Pancreas (tissue), 10 donors: Measurements from ENCODE around the gene CNOT11. TPM values are rescaled to one million over a fixed set of nuclear protein-coding genes. Genes with fewer than 3 reads are reported as not detected.
"Not testable (repeated sequence)": the region's sequence is repeated elsewhere in the genome, so short reads cannot be mapped to it uniquely, and the experiment has no call there.

ENCODE experiments used
- ATAC-seq, 4 donors: fragments of 200-7000 bp; cut with Tn5 transposase; one replicate each; pipeline versions ENCODE4 v1.8.0 to v1.9.1; 2020; ENCODE audit warnings: mild to moderate bottlenecking in 4 of 4, moderate library complexity in 4 of 4
- DNase-seq, 6 donors: peaks; one replicate each; pipeline ENCODE4 v3.0.0-alpha.2; 2020
- FAIRE-seq: peaks from 2 replicates; lab custom pipeline; 2012; peaks lifted over from hg19 to GRCh38; lab: Jason Lieb, UNC
- H3K27ac ChIP-seq, 4 donors: fragments of 200-600 bp; sonication (generic); 1 replicate in 3 of 4; 2 replicates in 1 of 4; pipeline versions ENCODE4 v1.5.0 to v1.8.0; 2020
- H3K27me3 ChIP-seq, 4 donors: fragments of 200-600 bp; one replicate each; pipeline ENCODE4 v1.8.0; 2021
- H3K36me3 ChIP-seq, 3 donors: fragments of 200-600 bp; sonication (generic) in 1 of 3; one replicate each; pipeline versions ENCODE4 v1.5.0 to v1.8.0; 2020 to 2021
- H3K4me1 ChIP-seq, 3 donors: fragments of 200-600 bp; one replicate each; pipeline ENCODE4 v1.8.0; 2021
- H3K4me3 ChIP-seq, 4 donors: fragments of 200-600 bp; sonication (generic) in 2 of 4; one replicate each; pipeline versions ENCODE4 v1.5.0 to v1.8.0; 2020 to 2021
- H3K9me3 ChIP-seq, 4 donors: fragments of 200-600 bp; one replicate each; pipeline ENCODE4 v1.8.0; 2021
- WGBS, 2 donors: extraction: QIAGEN DNeasy Blood & Tissue Kit; methylation state at CpG; one replicate each; pipeline ENCODE4 v1.1.7; 2013; 5-methylcytosine and 5-hydroxymethylcytosine counted together
- intact Hi-C, 3 donors: fragments of 100-400 bp; cut with DNase I; formaldehyde crosslinking; loops; one replicate each; pipeline versions ENCODE4 v1.11.1 to v1.14.2; 2022
- polyA plus RNA-seq, 2 donors: library from polyadenylated mRNA; stranded (reverse); fragments of 200-250 nt; gene quantifications; one replicate each; pipeline ENCODE4 v1.2.3, GENCODE V29; 2013
- total RNA-seq, 6 donors: library from RNA; stranded (reverse); fragmentation: NEBNext Ultra II Directional in 4 of 6; extraction: Animal tissue kit (Norgen Biotek cat#: 25700) in 4 of 6; gene quantifications; one replicate each; pipeline versions ENCODE4 v1.2.1 to v1.2.4, GENCODE V29; 2021 to 2023
- TF ChIP-seq, protein P1 (sequence below), 4 donors: fragments of 200-600 bp; sonication (generic) in 3 of 4; IDR thresholded peaks; one replicate each; pipeline versions ENCODE4 v1.5.0 to v1.8.0; 2021; ENCODE audit warnings: antibody characterized with exemption in 4 of 4
- donor health status: healthy with polysubstance abuse.
- donor health status: DM: no; HTN: no; CAD: no; lungs with moderate emphysema.
- donor health status: DM: no; HTN: no; CAD: no.
- donor health status: control.
- donor health status: control.
- donor health status: Bipolar disorder and iron deficiency.
- donor health status: DM: yes; HTN: yes; CAD: no.
- donor health status: DM: no; HTN: no; CAD: no.
- donor health status: DM: no; HTN: no; CAD: no.
- donor health status: DM: yes; HTN: yes; CAD: no.

The CNOT11 gene
- total and polyA plus RNA-seq, 8 donors, result 10.2 to 25.4 (median 17.6) TPM

DNA sequence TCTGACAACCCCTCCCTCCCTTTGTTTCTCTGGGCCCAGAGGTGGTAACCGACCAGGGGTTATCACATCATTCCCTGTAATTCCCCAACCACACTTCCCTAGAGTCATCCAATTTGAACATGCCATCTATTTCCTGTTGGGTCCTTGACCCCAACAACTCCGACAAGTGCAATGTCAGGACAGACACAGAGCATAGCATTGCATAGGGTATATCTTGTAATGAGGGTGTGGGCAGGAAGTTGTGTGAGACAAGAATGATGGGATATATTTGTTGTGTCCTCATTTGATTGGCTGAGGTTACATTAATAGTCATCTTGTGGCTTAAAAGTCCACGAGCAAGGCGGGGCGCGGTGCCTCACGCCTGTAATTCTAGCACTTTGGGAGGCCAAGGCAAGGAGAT is 33.4 kb upstream of the CNOT11 start:
- Histone ChIP-seq H3K4me3 (no peak overlapping the region), H3K27ac (no peak overlapping the region), H3K36me3 (no peaks in the 10 kb centered on the region), H3K9me3 (no peaks in the 10 kb centered on the region), H3K4me1 (no peaks in the 10 kb centered on the region), H3K27me3 (no peaks in the 10 kb centered on the region)
- FAIRE-seq (no peak), DNase-seq (no peak), ATAC-seq (no peak)
- intact Hi-C loops, result no loop called here
- WGBS, 2 donors, result 91 to 94% methylated on average over 7 of the region's 7 CpGs
- TF ChIP-seq, protein P1, sequence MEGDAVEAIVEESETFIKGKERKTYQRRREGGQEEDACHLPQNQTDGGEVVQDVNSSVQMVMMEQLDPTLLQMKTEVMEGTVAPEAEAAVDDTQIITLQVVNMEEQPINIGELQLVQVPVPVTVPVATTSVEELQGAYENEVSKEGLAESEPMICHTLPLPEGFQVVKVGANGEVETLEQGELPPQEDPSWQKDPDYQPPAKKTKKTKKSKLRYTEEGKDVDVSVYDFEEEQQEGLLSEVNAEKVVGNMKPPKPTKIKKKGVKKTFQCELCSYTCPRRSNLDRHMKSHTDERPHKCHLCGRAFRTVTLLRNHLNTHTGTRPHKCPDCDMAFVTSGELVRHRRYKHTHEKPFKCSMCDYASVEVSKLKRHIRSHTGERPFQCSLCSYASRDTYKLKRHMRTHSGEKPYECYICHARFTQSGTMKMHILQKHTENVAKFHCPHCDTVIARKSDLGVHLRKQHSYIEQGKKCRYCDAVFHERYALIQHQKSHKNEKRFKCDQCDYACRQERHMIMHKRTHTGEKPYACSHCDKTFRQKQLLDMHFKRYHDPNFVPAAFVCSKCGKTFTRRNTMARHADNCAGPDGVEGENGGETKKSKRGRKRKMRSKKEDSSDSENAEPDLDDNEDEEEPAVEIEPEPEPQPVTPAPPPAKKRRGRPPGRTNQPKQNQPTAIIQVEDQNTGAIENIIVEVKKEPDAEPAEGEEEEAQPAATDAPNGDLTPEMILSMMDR (IDR thresholded peaks at IDR 0.05), result no peak

DNA sequence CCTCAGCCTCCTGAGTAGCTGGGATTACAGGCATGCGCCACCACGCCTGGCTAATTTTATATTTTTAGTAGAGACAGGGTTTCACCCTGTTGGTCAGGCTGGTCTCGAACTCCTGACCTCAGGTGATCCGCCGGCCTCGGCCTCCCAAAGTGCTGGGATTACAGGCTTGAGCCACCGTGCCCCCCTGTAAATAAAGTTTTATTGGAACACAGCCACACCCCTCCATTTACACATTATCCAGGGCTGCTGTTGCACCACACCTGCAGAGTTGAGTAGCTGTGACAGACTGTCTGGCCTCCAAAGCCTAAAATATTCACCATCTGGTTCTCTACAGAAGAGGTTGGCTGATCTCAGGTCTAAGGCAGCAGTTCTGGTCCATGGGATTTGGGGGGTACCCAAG is 32.6 kb upstream of the CNOT11 start:
- H3K27ac ChIP-seq, H3K9me3 ChIP-seq, H3K4me3 ChIP-seq, H3K27me3 ChIP-seq, intact Hi-C loops, H3K36me3 ChIP-seq, DNase-seq, FAIRE-seq, H3K4me1 ChIP-seq, ATAC-seq: not testable (repeated sequence)
- 95 to 99% methylated on average over 7 of the region's 7 CpGs for WGBS, 2 donors

DNA sequence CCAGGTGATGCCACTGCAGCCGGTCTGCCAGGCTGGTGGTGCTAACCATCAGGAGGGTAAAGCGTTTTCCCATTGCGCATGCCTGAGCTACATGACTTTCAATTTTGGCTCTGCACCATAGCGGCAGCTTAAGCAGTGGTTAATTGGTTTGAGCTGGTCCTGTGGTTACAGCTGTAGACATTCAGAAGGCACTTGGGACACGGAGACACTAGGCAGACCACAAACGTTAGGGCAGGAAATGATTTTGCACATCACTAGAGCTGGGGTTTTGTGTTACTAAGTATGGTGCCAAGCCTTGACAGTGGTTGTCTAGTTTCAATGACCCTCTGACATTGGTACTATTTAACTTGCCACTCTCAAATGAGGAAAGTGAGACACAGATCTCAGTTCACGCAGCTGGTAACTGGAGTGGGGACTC is 28.9 kb upstream of the CNOT11 start:
- intact Hi-C loops, result no loop called here

GRCh38 chr2:101230541-101231001 is 22.1 kb upstream of the CNOT11 start:
- DNase-seq (no peak), FAIRE-seq (no peak), ATAC-seq (peak in 1 of 4 donors; percentile 13)
- TF ChIP-seq, protein P1 (IDR thresholded peaks at IDR 0.05), result no peak
- Histone ChIP-seq H3K4me3 (no peak overlapping the region), H3K27me3 (no peaks in the 10 kb centered on the region), H3K9me3 (no peaks in the 10 kb centered on the region), H3K36me3 (no peaks in the 10 kb centered on the region), H3K4me1 (peaks cover 18 to 19% (median 18%) of the 10 kb centered on the region in 3 donors), H3K27ac (no peak overlapping the region)
- WGBS, 2 donors, result 81 to 91% methylated on average over 2 of the region's 2 CpGs
- intact Hi-C loops, result no loop called here

More for the DNA sequence above, 28.9 kb upstream of the CNOT11 start:
- peak in 1 of 4 donors; percentile 21 for ATAC-seq
- Histone ChIP-seq H3K4me3 (no peak overlapping the region), H3K4me1 (no peaks in the 10 kb centered on the region), H3K9me3 (no peaks in the 10 kb centered on the region), H3K27me3 (no peaks in the 10 kb centered on the region), H3K27ac (no peak overlapping the region), H3K36me3 (no peaks in the 10 kb centered on the region)
- whole genome bisulfite sequencing, 2 donors, result 84 to 91% methylated on average over 7 of the region's 7 CpGs
- no peak for FAIRE-seq
- TF ChIP-seq, protein P1 (IDR thresholded peaks at IDR 0.05), result no peak
- no peak for DNase-seq

DNA sequence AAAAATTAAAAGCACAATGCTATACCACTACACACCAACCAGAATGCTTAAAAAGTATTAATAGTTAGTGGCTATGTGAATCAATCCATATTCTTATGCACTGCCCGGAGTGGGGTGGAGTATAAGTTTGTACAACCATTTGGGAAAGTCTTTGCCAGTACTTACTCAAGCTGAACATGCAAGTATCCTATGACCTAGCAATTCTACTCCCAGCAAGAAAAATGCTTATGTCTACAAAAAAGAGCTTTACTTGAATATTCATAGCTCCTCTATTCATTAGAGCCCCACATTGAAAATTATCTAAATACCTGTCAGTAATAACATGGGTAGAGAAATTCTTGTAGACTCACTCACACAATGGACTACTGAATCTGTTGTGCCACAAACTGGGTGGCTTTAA is 21.4 kb upstream of the CNOT11 start:
- H3K4me3 ChIP-seq, result no peak overlapping the region
- peaks cover 18 to 20% (median 19%) of the 10 kb centered on the region in 3 donors for H3K4me1 ChIP-seq
- TF ChIP-seq, protein P1 (IDR thresholded peaks at IDR 0.05), result no peak
- no peaks in the 10 kb centered on the region for H3K27me3 ChIP-seq
- ATAC-seq (no peak), FAIRE-seq (no peak), DNase-seq (no peak)
- intact Hi-C loops, result no loop called here
- WGBS, 2 donors, result 98 to 100% methylated on average over 1 of the region's 1 CpG
- H3K9me3 ChIP-seq, result no peaks in the 10 kb centered on the region
- no peaks in the 10 kb centered on the region for H3K36me3 ChIP-seq
- no peak overlapping the region for H3K27ac ChIP-seq
